Sigmoid colon (tissue), 4 donors: ENCODE data around the gene DHX8.

ENCODE experiments used
- CTCF ChIP-seq, 4 experiments: fragments of 450-650 bp in 3 of 4; fragments of 200-600 bp in 1 of 4; IDR thresholded peaks; one replicate each; pipeline ENCODE4 v1.5.1; 2016 to 2019; ENCODE audit warnings: antibody characterized with exemption in 4 of 4, mild to moderate bottlenecking in 3 of 4, moderate library complexity in 2 of 4
- EP300 ChIP-seq, 4 donors: sonication (generic); formaldehyde crosslinking; IDR thresholded peaks; one replicate each; pipeline ENCODE4 v1.6.1; 2017; ENCODE audit warnings: antibody characterized with exemption in 4 of 4
- POLR2A ChIP-seq, 2 donors: fragments of 450-650 bp; IDR thresholded peaks; one replicate each; pipeline ENCODE4 v1.6.1; 2016; ENCODE audit warnings: antibody characterized with exemption in 2 of 2, mild to moderate bottlenecking in 2 of 2, moderate library complexity in 2 of 2
- POLR2AphosphoS5 ChIP-seq, 4 donors: sonication (generic); formaldehyde crosslinking; IDR thresholded peaks; one replicate each; pipeline ENCODE4 v1.6.1; 2017; ENCODE audit warnings: antibody characterized with exemption in 4 of 4

GRCh38 chr17:43528988-43529814 lies 45.4 kb downstream of the DHX8 start:
- TF ChIP-seq CTCF (IDR thresholded peaks at IDR 0.05), result no peak
- no peak for TF ChIP-seq EP300 (IDR thresholded peaks at IDR 0.05)
- TF ChIP-seq POLR2A (IDR thresholded peaks at IDR 0.05), result no peak
- no peak for TF ChIP-seq POLR2AphosphoS5 (IDR thresholded peaks at IDR 0.05)
